ENCODE data around the gene TPCN2. TPM values are rescaled to one million over a fixed set of nuclear protein-coding genes. Genes with fewer than 3 reads are reported as not detected.

Gene TPCN2
- total RNA-seq, 1 experiment from 2014 or later: 28.9 TPM

- no peak for TF ChIP-seq CTCF (conservative IDR thresholded peaks at IDR 0.05; ENCODE audit: low read depth, low read length)
- TF ChIP-seq EZH2 (IDR thresholded peaks at IDR 0.05; ENCODE audit: borderline replicate concordance, low read depth, low read length, poor library complexity, severe bottlenecking): no peak
- POLR2A ChIA-PET (ENCODE audit: low non-redundant PET): interaction anchor here (0.7 kb wide), 1 partner anchor 68 kb away, joined by 3 read pairs; no protein-coding TSS in a partner anchor
- no TSS peak for BruUV-seq (replicated peaks)
- Histone ChIP-seq H3K4me3 (ENCODE audit: low read depth, low read length, poor library complexity, severe bottlenecking) (peak overlapping the region; percentile 97), H3K36me3 (ENCODE audit: insufficient read depth, low read length, poor library complexity, severe bottlenecking) (peaks cover 8% of the 10 kb centered on the region), H3K27ac (ENCODE audit: low read depth, low read length, poor library complexity, severe bottlenecking) (peak overlapping the region; percentile 95), H3K9me3 (ENCODE audit: low read depth, low read length, poor library complexity, severe bottlenecking) (no peaks in the 10 kb centered on the region), H3K4me1 (ENCODE audit: insufficient read depth, low read length, poor library complexity, severe bottlenecking) (peaks cover 19% of the 10 kb centered on the region), H3K27me3 (replicated peaks; ENCODE audit: insufficient read depth, low read depth, low read length, poor library complexity) (no peaks in the 10 kb centered on the region)
- intact Hi-C loops (cut with micrococcal nuclease; ENCODE audit: unreplicated experiment): no loop called here
- DNase-seq (ENCODE audit: low spot score): peak; percentile 26
- CTCF ChIA-PET: no interaction called here
Observed at GRCh38 chr11:69049490-69049867, 747 bp downstream of the TPCN2 start.

- BruUV-seq (replicated peaks): no TSS peak
- H3K27me3 ChIP-seq (replicated peaks; ENCODE audit: insufficient read depth, low read depth, low read length, poor library complexity): no peaks in the 10 kb centered on the region
- ChIA-PET POLR2A (ENCODE audit: low non-redundant PET) (no interaction called here), CTCF (no interaction called here)
- peak overlapping the region; percentile 62 for H3K27ac ChIP-seq (ENCODE audit: low read depth, low read length, poor library complexity, severe bottlenecking)
- TF ChIP-seq CTCF (conservative IDR thresholded peaks at IDR 0.05; ENCODE audit: low read depth, low read length): no peak
- no peak for TF ChIP-seq EZH2 (IDR thresholded peaks at IDR 0.05; ENCODE audit: borderline replicate concordance, low read depth, low read length, poor library complexity, severe bottlenecking)
- DNase-seq (ENCODE audit: low spot score): no peak
- no peaks in the 10 kb centered on the region for H3K9me3 ChIP-seq (ENCODE audit: low read depth, low read length, poor library complexity, severe bottlenecking)
- peaks cover 13% of the 10 kb centered on the region for H3K4me1 ChIP-seq (ENCODE audit: insufficient read depth, low read length, poor library complexity, severe bottlenecking)
- H3K4me3 ChIP-seq (ENCODE audit: low read depth, low read length, poor library complexity, severe bottlenecking): no peak overlapping the region
- intact Hi-C loops (cut with micrococcal nuclease; ENCODE audit: unreplicated experiment): no loop called here
- peaks cover 13% of the 10 kb centered on the region for H3K36me3 ChIP-seq (ENCODE audit: insufficient read depth, low read length, poor library complexity, severe bottlenecking)
Observed at GRCh38 chr11:69050592-69051380, 2.1 kb downstream of the TPCN2 start.

GRCh38 chr11:69051381-69052342 is 2.9 kb downstream of the TPCN2 start:
- ChIA-PET POLR2A (ENCODE audit: low non-redundant PET) (interaction anchor here (0.6 kb wide), 1 partner anchor 98 kb away, joined by 3 read pairs; no protein-coding TSS in a partner anchor), CTCF (interaction anchor here (0.5 kb wide), 1 partner anchor 39 kb away, joined by 4 read pairs; no protein-coding TSS in a partner anchor)
- TF ChIP-seq CTCF (conservative IDR thresholded peaks at IDR 0.05; ENCODE audit: low read depth, low read length) (no peak), EZH2 (IDR thresholded peaks at IDR 0.05; ENCODE audit: borderline replicate concordance, low read depth, low read length, poor library complexity, severe bottlenecking) (no peak)
- BruUV-seq (replicated peaks): no TSS peak
- Histone ChIP-seq H3K27me3 (replicated peaks; ENCODE audit: insufficient read depth, low read depth, low read length, poor library complexity) (no peaks in the 10 kb centered on the region), H3K27ac (ENCODE audit: low read depth, low read length, poor library complexity, severe bottlenecking) (peak overlapping the region; percentile 62), H3K36me3 (ENCODE audit: insufficient read depth, low read length, poor library complexity, severe bottlenecking) (peaks cover 13% of the 10 kb centered on the region), H3K9me3 (ENCODE audit: low read depth, low read length, poor library complexity, severe bottlenecking) (no peaks in the 10 kb centered on the region), H3K4me1 (ENCODE audit: insufficient read depth, low read length, poor library complexity, severe bottlenecking) (peaks cover 13% of the 10 kb centered on the region), H3K4me3 (ENCODE audit: low read depth, low read length, poor library complexity, severe bottlenecking) (no peak overlapping the region)
- intact Hi-C loops (cut with micrococcal nuclease; ENCODE audit: unreplicated experiment): no loop called here
- DNase-seq (ENCODE audit: low spot score): no peak

Measured in A673 (cell line).